ENCODE measurements around the gene GALNT6. TPM values are rescaled to one million over a fixed set of nuclear protein-coding genes. Genes with fewer than 3 reads are reported as not detected.

Gene GALNT6
- total RNA-seq, 1 donor from 2014 or later, result 3.7 TPM

- Mint-ChIP-seq H3K27ac (no peak overlapping the region), H3K36me3 (ENCODE audit: insufficient read depth) (no peaks in the 10 kb centered on the region), H3K4me3 (ENCODE audit: low read depth) (no peak overlapping the region), H3K27me3 (peaks cover 4% of the 10 kb centered on the region), H3K9me3 (ENCODE audit: low read depth) (no peaks in the 10 kb centered on the region), H3K4me1 (ENCODE audit: low read depth) (peaks cover 4% of the 10 kb centered on the region)
- no peak for DNase-seq (ENCODE audit: low spot score, unreplicated experiment)
- TF ChIP-seq, protein P1, sequence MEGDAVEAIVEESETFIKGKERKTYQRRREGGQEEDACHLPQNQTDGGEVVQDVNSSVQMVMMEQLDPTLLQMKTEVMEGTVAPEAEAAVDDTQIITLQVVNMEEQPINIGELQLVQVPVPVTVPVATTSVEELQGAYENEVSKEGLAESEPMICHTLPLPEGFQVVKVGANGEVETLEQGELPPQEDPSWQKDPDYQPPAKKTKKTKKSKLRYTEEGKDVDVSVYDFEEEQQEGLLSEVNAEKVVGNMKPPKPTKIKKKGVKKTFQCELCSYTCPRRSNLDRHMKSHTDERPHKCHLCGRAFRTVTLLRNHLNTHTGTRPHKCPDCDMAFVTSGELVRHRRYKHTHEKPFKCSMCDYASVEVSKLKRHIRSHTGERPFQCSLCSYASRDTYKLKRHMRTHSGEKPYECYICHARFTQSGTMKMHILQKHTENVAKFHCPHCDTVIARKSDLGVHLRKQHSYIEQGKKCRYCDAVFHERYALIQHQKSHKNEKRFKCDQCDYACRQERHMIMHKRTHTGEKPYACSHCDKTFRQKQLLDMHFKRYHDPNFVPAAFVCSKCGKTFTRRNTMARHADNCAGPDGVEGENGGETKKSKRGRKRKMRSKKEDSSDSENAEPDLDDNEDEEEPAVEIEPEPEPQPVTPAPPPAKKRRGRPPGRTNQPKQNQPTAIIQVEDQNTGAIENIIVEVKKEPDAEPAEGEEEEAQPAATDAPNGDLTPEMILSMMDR (IDR thresholded peaks at IDR 0.05; ENCODE audit: unreplicated experiment), result no peak
Measured at GRCh38 chr12:51413149-51413548, 21.9 kb upstream of the GALNT6 start.

DNA sequence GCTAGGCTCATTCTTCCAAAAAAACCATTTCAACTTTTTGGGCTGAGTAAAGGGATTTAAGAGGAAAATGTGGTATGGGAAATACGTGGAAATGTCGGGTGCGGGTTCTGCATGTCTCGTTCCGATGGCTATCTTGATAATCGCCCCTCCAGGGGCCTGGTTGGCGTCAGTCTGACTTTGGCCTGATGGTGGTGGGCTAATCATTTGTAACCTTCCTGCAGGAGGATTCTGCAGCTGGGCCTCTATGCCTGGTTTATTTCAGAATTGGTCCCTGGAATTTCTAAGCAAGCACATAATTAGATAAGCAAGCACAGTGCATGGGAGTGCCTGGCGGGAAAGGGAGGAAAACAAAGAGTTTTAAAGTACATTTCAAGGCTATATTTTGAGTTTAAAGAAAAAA lies 18.6 kb upstream of the GALNT6 start:
- Mint-ChIP-seq H3K27ac (no peak overlapping the region), H3K4me3 (ENCODE audit: low read depth) (no peak overlapping the region), H3K27me3 (peaks cover 5% of the 10 kb centered on the region), H3K9me3 (ENCODE audit: low read depth) (no peaks in the 10 kb centered on the region), H3K36me3 (ENCODE audit: insufficient read depth) (no peaks in the 10 kb centered on the region), H3K4me1 (ENCODE audit: low read depth) (peaks cover 7% of the 10 kb centered on the region)
- TF ChIP-seq, protein P1 (IDR thresholded peaks at IDR 0.05; ENCODE audit: unreplicated experiment), result no peak
- no peak for DNase-seq (ENCODE audit: low spot score, unreplicated experiment)

GRCh38 chr12:51407604-51408003 lies 16.4 kb upstream of the GALNT6 start:
- Mint-ChIP-seq H3K9me3 (ENCODE audit: low read depth) (no peaks in the 10 kb centered on the region), H3K27me3 (peaks cover 3% of the 10 kb centered on the region), H3K27ac (no peak overlapping the region), H3K4me1 (ENCODE audit: low read depth) (peaks cover 7% of the 10 kb centered on the region), H3K36me3 (ENCODE audit: insufficient read depth) (no peaks in the 10 kb centered on the region), H3K4me3 (ENCODE audit: low read depth) (no peak overlapping the region)
- TF ChIP-seq, protein P1 (IDR thresholded peaks at IDR 0.05; ENCODE audit: unreplicated experiment), result no peak
- no peak for DNase-seq (ENCODE audit: low spot score, unreplicated experiment)

DNA sequence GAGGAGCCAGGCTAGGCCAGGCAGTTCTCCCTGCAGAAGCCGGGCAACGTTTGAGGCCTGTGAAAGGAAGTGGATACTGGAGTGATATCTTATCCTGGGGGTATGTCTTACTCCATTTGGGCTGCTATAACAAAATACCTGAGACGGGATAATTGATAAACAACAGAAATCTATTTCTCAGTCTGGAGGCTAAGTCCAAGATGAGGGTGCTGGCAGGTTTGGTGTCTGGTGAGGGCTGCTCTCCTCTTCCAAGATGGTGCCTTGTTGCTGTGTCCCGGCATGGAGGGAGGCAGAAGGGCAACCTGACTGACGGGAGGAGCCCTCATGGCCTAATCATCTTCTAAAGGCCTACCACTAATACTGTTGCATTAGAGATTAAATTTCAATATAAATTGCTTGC lies 15.7 kb upstream of the GALNT6 start:
- no peak for DNase-seq (ENCODE audit: low spot score, unreplicated experiment)
- Mint-ChIP-seq H3K27me3 (peaks cover 3% of the 10 kb centered on the region), H3K27ac (no peak overlapping the region), H3K4me3 (ENCODE audit: low read depth) (no peak overlapping the region), H3K9me3 (ENCODE audit: low read depth) (no peaks in the 10 kb centered on the region), H3K4me1 (ENCODE audit: low read depth) (peaks cover 7% of the 10 kb centered on the region), H3K36me3 (ENCODE audit: insufficient read depth) (no peaks in the 10 kb centered on the region)
- TF ChIP-seq, protein P1 (IDR thresholded peaks at IDR 0.05; ENCODE audit: unreplicated experiment), result no peak

DNA sequence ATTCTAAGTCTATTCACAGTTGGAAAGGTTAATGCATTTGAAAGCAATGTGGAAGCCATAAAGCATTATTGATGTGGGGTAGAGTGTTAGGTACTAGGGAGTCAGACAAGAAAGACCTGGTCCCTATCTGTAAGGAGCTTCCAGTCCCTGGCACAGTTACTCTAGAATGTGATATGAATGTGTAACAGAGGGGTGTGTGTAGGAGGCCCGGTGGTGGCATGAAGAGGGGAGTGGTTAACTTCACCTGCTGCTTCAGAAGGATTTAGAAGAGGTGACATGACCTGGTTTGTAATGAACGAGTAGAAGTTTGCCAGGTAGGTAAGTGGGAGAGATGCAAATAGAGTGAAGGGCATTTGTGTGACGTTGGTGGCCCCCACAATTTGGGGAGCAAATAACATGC lies 15.1 kb upstream of the GALNT6 start:
- Mint-ChIP-seq H3K36me3 (ENCODE audit: insufficient read depth) (no peaks in the 10 kb centered on the region), H3K4me3 (ENCODE audit: low read depth) (no peak overlapping the region), H3K4me1 (ENCODE audit: low read depth) (peaks cover 7% of the 10 kb centered on the region), H3K9me3 (ENCODE audit: low read depth) (no peaks in the 10 kb centered on the region), H3K27me3 (peaks cover 3% of the 10 kb centered on the region), H3K27ac (no peak overlapping the region)
- TF ChIP-seq, protein P1 (IDR thresholded peaks at IDR 0.05; ENCODE audit: unreplicated experiment), result no peak
- DNase-seq (ENCODE audit: low spot score, unreplicated experiment), result no peak

Data from progenitor cell of endocrine pancreas (in vitro differentiated cells).